Superior temporal gyrus (tissue), 1 donor: ENCODE data around the gene SKAP1.
"Not testable (repeated sequence)": the region's sequence is repeated elsewhere in the genome, so short reads cannot be mapped to it uniquely, and the experiment has no call there.

Source experiments
- DNase-seq: peaks from one replicate; pipeline ENCODE4 v3.0.0-alpha.2; 2016; ENCODE audit errors: extremely low spot score

The SKAP1 gene

DNA sequence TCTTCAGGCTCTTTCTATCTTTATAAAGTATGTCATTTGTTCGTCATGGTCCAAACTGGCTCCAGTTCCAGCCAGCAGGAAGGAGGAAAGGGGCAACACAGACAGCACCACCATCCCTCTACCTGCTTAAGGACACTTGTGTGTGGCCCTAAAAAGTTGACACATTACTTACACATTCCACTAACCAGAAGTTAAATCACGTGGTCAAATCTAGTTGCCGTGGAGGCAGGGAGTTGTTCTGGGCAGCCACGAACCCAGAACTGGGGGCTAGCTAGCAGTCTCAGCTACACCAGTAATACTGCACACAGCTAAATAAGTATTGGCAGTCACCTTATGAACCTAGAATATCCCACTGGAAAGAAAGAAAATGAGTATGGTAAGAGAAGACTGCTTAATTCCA lies 218.2 kb downstream of the SKAP1 start:
- DNase-seq = no peak

DNA sequence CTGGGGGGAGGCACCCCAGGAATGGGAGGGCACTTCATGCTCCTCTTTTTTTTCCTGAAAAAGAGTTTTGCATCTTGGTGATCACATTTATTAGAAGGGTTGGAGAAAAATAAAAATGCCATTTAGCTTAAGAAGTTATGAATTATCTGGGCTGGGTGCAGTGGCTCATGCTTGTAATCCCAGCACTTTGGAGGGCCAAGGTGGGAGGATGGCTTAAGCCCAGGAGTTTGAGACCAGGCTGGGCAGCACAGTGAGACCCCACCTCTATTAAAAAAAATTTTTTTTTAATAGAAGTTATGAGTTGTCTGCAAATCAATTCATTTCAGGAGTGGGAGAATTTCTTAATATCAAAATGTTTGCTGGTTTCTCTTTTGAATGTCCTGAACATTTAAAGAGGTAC lies 219.0 kb downstream of the SKAP1 start:
- DNase-seq = no peak

GRCh38 chr17:48209973-48210372 lies 220.0 kb downstream of the SKAP1 start:
- no peak for DNase-seq

DNA sequence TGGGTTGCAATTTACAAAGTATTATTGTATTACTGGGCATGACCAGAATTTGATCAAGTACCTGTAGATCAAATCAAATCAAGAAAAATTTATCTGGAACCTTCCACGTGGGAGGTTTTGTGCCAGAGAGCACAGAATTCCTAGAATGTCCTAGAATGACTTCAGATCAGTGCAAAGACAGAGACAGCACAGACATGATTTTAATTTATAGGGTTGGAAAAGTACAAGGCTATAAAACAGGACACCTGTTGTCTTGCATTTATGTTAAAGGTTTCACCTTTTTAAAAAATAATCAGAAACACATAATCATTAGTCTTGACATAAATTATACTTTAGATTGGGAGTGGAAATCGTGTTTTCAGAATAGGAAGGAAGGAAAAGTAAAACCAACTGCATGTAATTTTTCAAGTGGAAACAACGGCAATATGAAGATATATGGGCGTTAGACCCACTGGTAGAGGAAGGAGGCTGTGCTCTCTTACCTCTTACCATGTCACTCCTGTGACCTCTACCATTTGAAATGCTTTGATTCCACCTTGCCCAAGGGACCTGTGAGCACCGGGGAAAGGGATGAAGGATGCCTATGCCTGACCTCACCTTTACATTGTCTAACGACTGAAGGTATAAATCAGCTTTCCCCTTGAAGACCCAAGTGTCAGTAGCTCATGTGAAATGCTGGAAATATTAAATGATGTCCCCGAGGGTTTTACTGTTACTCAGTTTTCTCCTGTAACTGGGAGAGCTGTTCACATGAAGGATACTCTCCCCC lies 222.1 kb downstream of the SKAP1 start:
- no peak for DNase-seq

DNA sequence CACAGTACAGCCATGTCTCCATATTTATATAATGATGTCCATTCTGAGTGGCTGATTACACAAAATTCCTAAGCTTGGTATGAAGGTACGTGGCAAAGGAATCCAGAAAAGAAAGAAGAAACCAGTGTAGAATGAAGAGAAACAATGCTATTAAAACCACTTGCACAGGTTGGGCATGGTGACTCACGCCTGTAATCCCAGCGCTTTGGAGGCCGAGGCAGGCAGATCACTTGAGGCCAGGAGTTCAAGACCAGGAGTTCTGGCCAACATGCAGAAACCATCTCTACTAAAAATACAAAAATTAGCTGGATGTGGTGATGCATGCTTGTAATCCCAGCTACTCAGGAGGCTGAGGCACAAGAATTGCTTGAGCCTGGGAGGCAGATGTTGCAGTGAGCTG lies 223.0 kb downstream of the SKAP1 start:
- DNase-seq = not testable (repeated sequence)

DNA sequence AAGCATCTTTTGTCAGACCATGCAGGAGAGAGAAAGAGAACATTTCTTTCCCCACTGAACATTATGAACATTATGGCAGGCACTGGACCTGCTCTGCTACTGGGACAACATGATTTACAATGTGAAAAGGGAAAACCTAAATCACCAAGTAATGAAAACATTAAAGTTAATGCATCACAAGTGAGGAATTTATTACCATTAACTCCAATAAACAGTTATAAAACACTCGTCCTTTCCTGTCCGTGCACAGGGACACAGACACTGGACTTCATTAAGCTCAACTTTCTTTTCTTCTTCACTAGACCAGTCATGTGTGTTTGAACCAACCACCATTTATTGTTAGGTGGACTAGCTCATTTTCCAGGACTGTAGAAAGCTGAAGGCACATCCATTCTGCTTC lies 227.1 kb downstream of the SKAP1 start:
- no peak for DNase-seq

GRCh38 chr17:48198950-48199541 lies 231.0 kb downstream of the SKAP1 start:
- no peak for DNase-seq

- DNase-seq = no peak
Measured at GRCh38 chr17:48195910-48196309, 234.1 kb downstream of the SKAP1 start.

GRCh38 chr17:48194097-48194550 lies 235.9 kb downstream of the SKAP1 start:
- no peak for DNase-seq

- DNase-seq = no peak
Measured at GRCh38 chr17:48192321-48192731, 237.7 kb downstream of the SKAP1 start.

GRCh38 chr17:48191362-48191761 lies 238.7 kb downstream of the SKAP1 start:
- no peak for DNase-seq

GRCh38 chr17:48190871-48191270 lies 239.1 kb downstream of the SKAP1 start:
- no peak for DNase-seq

GRCh38 chr17:48187872-48188608 lies 242.0 kb downstream of the SKAP1 start:
- no peak for DNase-seq

GRCh38 chr17:48186317-48186716 lies 243.7 kb downstream of the SKAP1 start:
- not testable (repeated sequence) for DNase-seq

- no peak for DNase-seq
Measured at GRCh38 chr17:48184721-48185120, 245.3 kb downstream of the SKAP1 start.

DNA sequence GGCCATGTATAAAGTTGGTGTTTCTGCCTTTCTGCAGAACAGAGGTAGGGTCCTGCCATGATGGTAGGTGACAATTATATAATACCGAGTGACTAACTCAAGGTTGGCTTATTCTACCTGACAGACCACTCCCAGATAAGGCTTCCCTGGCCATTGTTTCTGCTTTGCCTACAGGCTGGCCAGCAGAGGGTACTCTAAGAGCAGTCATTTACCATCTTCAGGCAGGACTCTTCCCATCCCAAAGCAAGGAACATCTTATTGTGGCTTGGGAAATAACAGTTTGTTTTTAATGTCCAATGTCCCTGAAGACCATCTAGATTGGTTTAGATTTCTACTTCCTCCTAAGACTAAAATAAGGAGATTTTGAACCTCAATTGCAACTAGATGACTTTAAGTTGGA lies 248.4 kb downstream of the SKAP1 start:
- DNase-seq = no peak

GRCh38 chr17:48180842-48181629 lies 249.0 kb downstream of the SKAP1 start:
- no peak for DNase-seq

- no peak for DNase-seq
Measured at GRCh38 chr17:48179071-48179945, 250.7 kb downstream of the SKAP1 start.

DNA sequence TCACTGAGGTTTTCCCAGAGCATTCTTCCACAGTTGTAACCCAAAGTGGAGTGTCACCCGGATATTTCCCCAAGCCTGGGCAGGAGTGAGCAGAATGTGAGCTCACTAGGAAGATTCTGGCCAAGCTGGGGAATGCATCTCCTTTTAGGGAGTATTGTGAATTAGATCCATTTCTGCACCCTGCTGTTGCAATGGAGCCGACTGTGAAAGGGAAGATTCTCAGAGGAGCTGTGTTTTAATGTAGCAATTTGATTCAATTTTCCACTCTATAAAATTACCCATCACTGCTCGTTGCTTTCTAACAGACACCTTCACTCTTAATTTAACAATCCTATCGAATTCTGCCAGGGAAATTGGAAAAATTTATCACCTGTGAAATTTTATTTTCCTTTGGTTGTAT lies 251.7 kb downstream of the SKAP1 start:
- DNase-seq = no peak

GRCh38 chr17:48177816-48178215 lies 252.2 kb downstream of the SKAP1 start:
- DNase-seq = no peak

DNA sequence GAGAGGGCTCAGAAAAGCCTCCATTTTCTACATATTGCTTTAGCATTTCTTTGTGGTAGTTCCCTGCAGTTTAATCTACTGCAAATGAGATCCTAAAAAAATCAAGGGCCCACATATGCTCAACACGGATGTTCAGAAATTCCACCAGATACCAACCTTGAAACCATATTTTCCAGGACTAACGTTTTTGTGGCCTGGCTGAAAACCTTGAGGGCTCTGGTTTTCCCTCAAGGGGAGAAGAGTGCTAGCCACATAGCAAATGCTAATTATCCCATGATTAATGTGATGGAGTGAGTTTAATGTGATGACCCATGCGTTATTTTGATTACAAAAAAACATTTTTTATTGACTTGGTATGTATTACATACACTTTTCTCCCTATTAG lies 253.6 kb downstream of the SKAP1 start:
- no peak for DNase-seq
